HG03139 (cell line): ENCODE results near the gene STIM1.
"Not testable (repeated sequence)": the region's sequence is repeated elsewhere in the genome, so short reads cannot be mapped to it uniquely, and the experiment has no call there.

Experiments
- ATAC-seq: cut with Tn5 transposase; IDR thresholded peaks from one replicate; pipeline ENCODE4 v1.9.1; 2021; ENCODE audit not compliant: unreplicated experiment

Gene STIM1

GRCh38 chr11:4017129-4017528 lies 161.7 kb downstream of the STIM1 start:
- ATAC-seq = no peak

- ATAC-seq = no peak
These were observed 163.2 kb downstream of the STIM1 start for GRCh38 chr11:4018641-4019040.

GRCh38 chr11:4019891-4020290 lies 164.4 kb downstream of the STIM1 start:
- no peak for ATAC-seq

- ATAC-seq = no peak
These were observed 167.2 kb downstream of the STIM1 start for GRCh38 chr11:4022669-4023068.

GRCh38 chr11:4025248-4025966 lies 169.9 kb downstream of the STIM1 start:
- no peak for ATAC-seq

- no peak for ATAC-seq
These were observed 170.5 kb downstream of the STIM1 start for GRCh38 chr11:4025967-4026324.

- ATAC-seq = no peak
These were observed 170.9 kb downstream of the STIM1 start for GRCh38 chr11:4026389-4026788.

- no peak for ATAC-seq
These were observed 172.3 kb downstream of the STIM1 start for GRCh38 chr11:4027746-4028145.

GRCh38 chr11:4030197-4030596 lies 174.7 kb downstream of the STIM1 start:
- ATAC-seq = no peak

GRCh38 chr11:4032097-4032496 lies 176.6 kb downstream of the STIM1 start:
- ATAC-seq = no peak

GRCh38 chr11:4035985-4036384 lies 180.5 kb downstream of the STIM1 start:
- ATAC-seq = no peak

- ATAC-seq = no peak
These were observed 183.5 kb downstream of the STIM1 start for GRCh38 chr11:4039011-4039410.

GRCh38 chr11:4040461-4040860 lies 185.0 kb downstream of the STIM1 start:
- ATAC-seq = no peak

- no peak for ATAC-seq
These were observed 186.4 kb downstream of the STIM1 start for GRCh38 chr11:4041731-4042391.

GRCh38 chr11:4044976-4045646 lies 189.6 kb downstream of the STIM1 start:
- ATAC-seq = no peak

GRCh38 chr11:4048340-4048739 lies 192.9 kb downstream of the STIM1 start:
- no peak for ATAC-seq

GRCh38 chr11:4049006-4049405 lies 193.5 kb downstream of the STIM1 start:
- no peak for ATAC-seq

- no peak for ATAC-seq
These were observed 194.7 kb downstream of the STIM1 start for GRCh38 chr11:4050138-4050537.

- ATAC-seq = not testable (repeated sequence)
These were observed 197.7 kb downstream of the STIM1 start for GRCh38 chr11:4053200-4053599.

GRCh38 chr11:4054643-4055042 lies 199.2 kb downstream of the STIM1 start:
- ATAC-seq = no peak

- ATAC-seq = no peak
These were observed 204.0 kb downstream of the STIM1 start for GRCh38 chr11:4059424-4059823.
